CD4-positive, alpha-beta T cell treated with Interleukin-4 for 4 hours (primary cell): ENCODE data around the gene PTPRN2.

ENCODE experiments used
- DNase-seq: peaks from one replicate; pipeline ENCODE4 v3.0.0-alpha.2; 2020

Gene PTPRN2

GRCh38 chr7:157613575-157614322 is 973.9 kb downstream of the PTPRN2 start:
- DNase-seq, result no peak

GRCh38 chr7:157612664-157613561 is 974.7 kb downstream of the PTPRN2 start:
- DNase-seq, result peak; percentile 60

GRCh38 chr7:157612009-157612663 is 975.5 kb downstream of the PTPRN2 start:
- no peak for DNase-seq

GRCh38 chr7:157611341-157611740 is 976.3 kb downstream of the PTPRN2 start:
- DNase-seq, result no peak

GRCh38 chr7:157610671-157611295 is 976.8 kb downstream of the PTPRN2 start:
- no peak for DNase-seq

- no peak for DNase-seq
These were observed 977.5 kb downstream of the PTPRN2 start for GRCh38 chr7:157609932-157610640.

GRCh38 chr7:157609516-157609915 is 978.1 kb downstream of the PTPRN2 start:
- no peak for DNase-seq

GRCh38 chr7:157607218-157607617 is 980.4 kb downstream of the PTPRN2 start:
- no peak for DNase-seq

GRCh38 chr7:157606140-157606539 is 981.5 kb downstream of the PTPRN2 start:
- DNase-seq, result no peak

- DNase-seq, result no peak
These were observed 982.0 kb downstream of the PTPRN2 start for GRCh38 chr7:157605638-157606037.

GRCh38 chr7:157604661-157605381 is 982.8 kb downstream of the PTPRN2 start:
- DNase-seq, result no peak

- DNase-seq, result no peak
These were observed 983.9 kb downstream of the PTPRN2 start for GRCh38 chr7:157603716-157604115.

- no peak for DNase-seq
These were observed 984.6 kb downstream of the PTPRN2 start for GRCh38 chr7:157603005-157603404.

GRCh38 chr7:157602581-157602980 is 985.0 kb downstream of the PTPRN2 start:
- DNase-seq, result no peak

- no peak for DNase-seq
These were observed 985.5 kb downstream of the PTPRN2 start for GRCh38 chr7:157602156-157602555.

- DNase-seq, result no peak
These were observed 986.1 kb downstream of the PTPRN2 start for GRCh38 chr7:157601530-157601929.

GRCh38 chr7:157599491-157599890 is 988.1 kb downstream of the PTPRN2 start:
- DNase-seq, result no peak

GRCh38 chr7:157597562-157597961 is 990.1 kb downstream of the PTPRN2 start:
- DNase-seq, result no peak

- DNase-seq, result no peak
These were observed 990.7 kb downstream of the PTPRN2 start for GRCh38 chr7:157596881-157597280.

GRCh38 chr7:157596471-157596870 is 991.2 kb downstream of the PTPRN2 start:
- no peak for DNase-seq

- no peak for DNase-seq
These were observed 991.6 kb downstream of the PTPRN2 start for GRCh38 chr7:157596026-157596425.
